ENCODE data around the gene MSX2. TPM values are rescaled to one million over a fixed set of nuclear protein-coding genes. Genes with fewer than 3 reads are reported as not detected.

Gene MSX2
- total RNA-seq, 1 donor from 2014 or later, result 9.8 TPM

GRCh38 chr5:174773371-174773770, 49.0 kb downstream of the MSX2 start:
- no peak for DNase-seq (ENCODE audit: low read depth)

- DNase-seq (ENCODE audit: low read depth), result no peak
These were observed 50.7 kb downstream of the MSX2 start for GRCh38 chr5:174775081-174775480.

- no peak for DNase-seq (ENCODE audit: low read depth)
These were observed 52.7 kb downstream of the MSX2 start for GRCh38 chr5:174777111-174777510.

GRCh38 chr5:174777583-174777982, 53.2 kb downstream of the MSX2 start:
- peak; percentile 42 for DNase-seq (ENCODE audit: low read depth)

Small RNA genes within 50 kb of the gene (microRNA-seq; reads per million reads assigned to microRNA genes)
- gene MIR4634, result not detected

Data from myocyte (in vitro differentiated cells).